Measurements from ENCODE around the gene WDR81.

WDR81 gene

DNA sequence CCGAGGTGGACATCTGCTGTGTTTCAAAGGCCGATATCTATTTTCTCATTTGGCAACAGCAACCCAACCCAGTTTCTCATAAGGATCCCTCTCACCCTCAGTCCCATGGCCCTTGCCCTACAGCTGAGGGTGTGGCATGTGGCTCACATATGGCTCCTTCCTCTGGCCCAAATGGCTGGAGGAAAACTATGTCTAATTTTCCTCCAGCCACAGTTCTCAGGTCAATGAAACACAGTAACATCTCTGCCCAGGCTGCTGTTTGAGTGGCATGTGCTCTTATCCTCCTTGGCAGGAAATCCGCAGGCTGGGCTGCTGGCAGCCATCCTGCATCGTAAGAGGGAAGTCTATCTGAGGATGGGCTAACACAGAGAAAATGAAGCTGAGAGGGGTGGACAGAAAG, 61.4 kb downstream of the WDR81 start:
- DNase-seq: no peak

DNA sequence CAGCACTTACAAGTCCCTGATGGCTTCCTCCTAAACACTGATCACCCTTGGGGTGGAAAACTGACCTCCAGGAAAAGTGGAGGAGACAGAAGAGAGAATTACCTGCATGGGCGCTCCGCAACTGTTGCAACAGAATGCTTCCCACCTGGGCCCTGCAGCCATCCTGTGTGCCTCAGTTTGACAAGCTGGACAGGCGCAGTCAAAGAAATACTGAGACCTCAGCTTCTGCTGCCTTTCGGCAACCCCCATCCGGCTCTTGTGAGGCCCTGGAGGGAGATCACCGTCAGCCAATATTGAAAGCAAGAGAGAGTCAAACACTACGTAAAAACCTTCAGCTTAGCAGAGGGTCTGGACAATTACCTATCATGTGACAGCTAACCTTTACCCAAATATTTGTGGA, 62.2 kb downstream of the WDR81 start:
- no peak for DNase-seq

GRCh38 chr17:1787301-1787902, 62.9 kb downstream of the WDR81 start:
- no peak for DNase-seq

All from OCI-M1 (cell line).